Motor neuron (in vitro differentiated cells): ENCODE results near the gene DISP3. TPM values are rescaled to one million over a fixed set of nuclear protein-coding genes. Genes with fewer than 3 reads are reported as not detected.

Experiments used
- ATAC-seq, 8 experiments: fragments of 200-7000 bp; cut with Tn5 transposase; replicated peaks in 6 of 8; 2 replicates each; pipeline ENCODE4 v1.8.0; 2021; ENCODE audit warnings: mild to moderate bottlenecking in 8 of 8, moderate library complexity in 8 of 8
- H3K27ac ChIP-seq, 2 donors: fragments of 250-450 bp; sonication (Bioruptor Pico); 2 replicates each; pipeline ENCODE4 v1.9.0; 2021; ENCODE audit warnings: antibody characterized with exemption in 2 of 2, mild to moderate bottlenecking in 2 of 2, moderate library complexity in 1 of 2
- H3K4me1 ChIP-seq, 2 donors: fragments of 250-450 bp; sonication (Bioruptor Pico); replicated peaks in 1 of 2; 2 replicates each; pipeline ENCODE4 v1.6.1; 2021; ENCODE audit warnings: antibody characterized with exemption in 2 of 2, mild to moderate bottlenecking in 2 of 2, moderate library complexity in 1 of 2
- H3K4me3 ChIP-seq, 5 donors: fragments of 250-450 bp; sonication (Bioruptor Pico); 2 replicates each; pipeline ENCODE4 v1.9.0; 2021; ENCODE audit warnings: antibody characterized with exemption in 5 of 5, mild to moderate bottlenecking in 5 of 5, moderate library complexity in 4 of 5
- WGBS, 10 experiments: fragments of 450-650 bp; shearing (Covaris generic); methylation state at CpG; one replicate each; pipeline ENCODE4 v1.0.0; 2022; 5-methylcytosine and 5-hydroxymethylcytosine counted together
- in situ Hi-C, 9 experiments: fragments of 400-800 bp; cut with MboI; loops; one replicate each; pipeline ENCODE4 v1.15.0; 2021; ENCODE audit warnings: low sequenced_read_pairs in 9 of 9, low pct_unique_long_range_greater_than_20kb in 2 of 9; ENCODE audit not compliant: unreplicated experiment in 9 of 9
- total RNA-seq, 8 experiments: library from RNA; unstranded; fragments of 300-600 nt; gene quantifications; 2 replicates each; pipeline versions ENCODE4 v1.2.3 to v1.2.4, GENCODE V29; 2022

DISP3 gene
- total RNA-seq, 8 experiments from 2014 or later: 0.18 to 23.4 (median 8.5) TPM

GRCh38 chr1:11447903-11448302, 31.1 kb upstream of the DISP3 start:
- no peak overlapping the region for H3K4me3 ChIP-seq
- H3K4me1 ChIP-seq: peaks cover 14 to 37% of the 10 kb centered on the region in 2 donors
- H3K27ac ChIP-seq: no peak overlapping the region
- 17 to 94% (median 49%) methylated on average over 2 to 8 of the region's 10 CpGs; no CpG with 5 or more reads in 3 of the 10 experiments for WGBS, 10 experiments
- in situ Hi-C loops: no loop called here
- ATAC-seq: no peak

GRCh38 chr1:11448373-11449099, 30.4 kb upstream of the DISP3 start:
- in situ Hi-C loops: no loop called here
- ATAC-seq: peak in 1 of 8 experiments; percentile 13
- Histone ChIP-seq H3K4me3 (no peak overlapping the region), H3K4me1 (peaks cover 21 to 43% of the 10 kb centered on the region in 2 donors), H3K27ac (peak overlapping the region; percentile 23 to 43)
- WGBS, 10 experiments: 54 to 81% (median 67%) methylated on average over 3 to 11 of the region's 20 CpGs; no CpG with 5 or more reads in 2 of the 10 experiments

GRCh38 chr1:11449100-11449403, 29.9 kb upstream of the DISP3 start:
- Histone ChIP-seq H3K4me3 (no peak overlapping the region), H3K4me1 (peaks cover 26 to 48% of the 10 kb centered on the region in 2 donors), H3K27ac (peak overlapping the region; percentile 23 to 43)
- ATAC-seq: peak in 5 of 8 experiments; percentile 5 to 35 (median 29)
- in situ Hi-C loops: no loop called here
- 70 to 88% (median 75%) methylated on average over 2 to 6 of the region's 11 CpGs; no CpG with 5 or more reads in 7 of the 10 experiments for WGBS, 10 experiments

- 0 to 100% (median 84%) methylated on average over 1 to 5 of the region's 5 CpGs; no CpG with 5 or more reads in 4 of the 10 experiments for WGBS, 10 experiments
- no peak for ATAC-seq
- in situ Hi-C loops: loop anchor here in 1 of 9 experiments (25.0 kb wide), 1 partner anchor 113 kb away; no protein-coding TSS in a partner anchor
- Histone ChIP-seq H3K27ac (no peak overlapping the region), H3K4me1 (peaks cover 38 to 59% of the 10 kb centered on the region in 2 donors), H3K4me3 (no peak overlapping the region)
Observed at GRCh38 chr1:11450310-11450709, 28.6 kb upstream of the DISP3 start.

GRCh38 chr1:11453742-11454491, 25.0 kb upstream of the DISP3 start:
- 0 to 53% (median 30%) methylated on average over 1 to 25 of the region's 27 CpGs; no CpG with 5 or more reads in 3 of the 10 experiments for whole genome bisulfite sequencing, 10 experiments
- Histone ChIP-seq H3K27ac (peak overlapping the region; percentile 53 to 63), H3K4me1 (peaks cover 53 to 70% of the 10 kb centered on the region in 2 donors), H3K4me3 (no peak overlapping the region)
- ATAC-seq: peak in 5 of 8 experiments; percentile 45 to 83 (median 75)
- in situ Hi-C loops: loop anchor here in 1 of 9 experiments (25.0 kb wide), 1 partner anchor 117 kb away; no protein-coding TSS in a partner anchor

GRCh38 chr1:11455967-11456570, 22.9 kb upstream of the DISP3 start:
- 0 to 74% (median 22%) methylated on average over 1 to 8 of the region's 11 CpGs; no CpG with 5 or more reads in 2 of the 10 experiments for WGBS, 10 experiments
- no peak overlapping the region for H3K4me3 ChIP-seq
- peak; percentile 15 to 75 (median 67) for ATAC-seq
- in situ Hi-C loops: loop anchor here in 1 of 9 experiments (25.0 kb wide), 1 partner anchor 119 kb away; no protein-coding TSS in a partner anchor
- H3K27ac ChIP-seq: no peak overlapping the region
- peaks cover 45 to 66% of the 10 kb centered on the region in 2 donors for H3K4me1 ChIP-seq

GRCh38 chr1:11456965-11457364, 22.0 kb upstream of the DISP3 start:
- H3K4me1 ChIP-seq: peaks cover 52 to 72% of the 10 kb centered on the region in 2 donors
- 16 to 89% (median 68%) methylated on average over 1 to 4 of the region's 4 CpGs; no CpG with 5 or more reads in 6 of the 10 experiments for WGBS, 10 experiments
- ATAC-seq: no peak
- no peak overlapping the region for H3K27ac ChIP-seq
- H3K4me3 ChIP-seq: no peak overlapping the region
- in situ Hi-C loops: loop anchor here in 1 of 9 experiments (25.0 kb wide), 1 partner anchor 120 kb away; no protein-coding TSS in a partner anchor

- 30 to 87% (median 49%) methylated on average over 1 to 12 of the region's 15 CpGs; no CpG with 5 or more reads in 6 of the 10 experiments for WGBS, 10 experiments
- H3K4me1 ChIP-seq: peaks cover 56 to 58% of the 10 kb centered on the region in 2 donors
Observed at GRCh38 chr1:11458811-11459275, 20.1 kb upstream of the DISP3 start.

GRCh38 chr1:11461531-11462137, 17.3 kb upstream of the DISP3 start:
- no peak overlapping the region for H3K27ac ChIP-seq
- 7 to 90% (median 63%) methylated on average over 1 to 8 of the region's 9 CpGs; no CpG with 5 or more reads in 2 of the 10 experiments for WGBS, 10 experiments
- no peak overlapping the region for H3K4me3 ChIP-seq
- ATAC-seq: no peak
- peaks cover 29 to 32% of the 10 kb centered on the region in 2 donors for H3K4me1 ChIP-seq
- in situ Hi-C loops: loop anchor here in 1 of 9 experiments (25.0 kb wide), 1 partner anchor 124 kb away; no protein-coding TSS in a partner anchor

More at GRCh38 chr1:11458811-11459275, 20.1 kb upstream of the DISP3 start:
- H3K4me3 ChIP-seq: no peak overlapping the region
- peak in 5 of 8 experiments; percentile 28 to 69 (median 44) for ATAC-seq
- no peak overlapping the region for H3K27ac ChIP-seq
- in situ Hi-C loops: loop anchor here in 1 of 9 experiments (25.0 kb wide), 1 partner anchor 122 kb away; no protein-coding TSS in a partner anchor

GRCh38 chr1:11462224-11462923, 16.6 kb upstream of the DISP3 start:
- H3K4me1 ChIP-seq: peaks cover 29 to 31% of the 10 kb centered on the region in 2 donors
- peak in 5 of 8 experiments; percentile 69 to 90 (median 88) for ATAC-seq
- in situ Hi-C loops: loop anchor here in 1 of 9 experiments (25.0 kb wide), 1 partner anchor 125 kb away; no protein-coding TSS in a partner anchor
- H3K27ac ChIP-seq: no peak overlapping the region
- 0 to 67% (median 45%) methylated on average over 1 to 14 of the region's 19 CpGs; no CpG with 5 or more reads in 2 of the 10 experiments for WGBS, 10 experiments
- no peak overlapping the region for H3K4me3 ChIP-seq

- in situ Hi-C loops: loop anchor here in 1 of 9 experiments (25.0 kb wide), 1 partner anchor 126 kb away; no protein-coding TSS in a partner anchor
- peaks cover 29 to 30% of the 10 kb centered on the region in 2 donors for H3K4me1 ChIP-seq
- 40 to 91% (median 86%) methylated on average over 1 to 3 of the region's 4 CpGs; no CpG with 5 or more reads in 6 of the 10 experiments for WGBS, 10 experiments
- H3K4me3 ChIP-seq: no peak overlapping the region
- no peak overlapping the region for H3K27ac ChIP-seq
- ATAC-seq: no peak
Observed at GRCh38 chr1:11463177-11463576, 15.8 kb upstream of the DISP3 start.
